Fibroblast of peridontal ligament (primary cell): Measurements from ENCODE around the gene GOLGA8J.
"Not testable (repeated sequence)": the region's sequence is repeated elsewhere in the genome, so short reads cannot be mapped to it uniquely, and the experiment has no call there.

Source experiments
- DNase-seq: peaks from one replicate; pipeline ENCODE4 v3.0.0-alpha.2; 2010; ENCODE audit errors: extremely low read depth

GOLGA8J gene, protein sequence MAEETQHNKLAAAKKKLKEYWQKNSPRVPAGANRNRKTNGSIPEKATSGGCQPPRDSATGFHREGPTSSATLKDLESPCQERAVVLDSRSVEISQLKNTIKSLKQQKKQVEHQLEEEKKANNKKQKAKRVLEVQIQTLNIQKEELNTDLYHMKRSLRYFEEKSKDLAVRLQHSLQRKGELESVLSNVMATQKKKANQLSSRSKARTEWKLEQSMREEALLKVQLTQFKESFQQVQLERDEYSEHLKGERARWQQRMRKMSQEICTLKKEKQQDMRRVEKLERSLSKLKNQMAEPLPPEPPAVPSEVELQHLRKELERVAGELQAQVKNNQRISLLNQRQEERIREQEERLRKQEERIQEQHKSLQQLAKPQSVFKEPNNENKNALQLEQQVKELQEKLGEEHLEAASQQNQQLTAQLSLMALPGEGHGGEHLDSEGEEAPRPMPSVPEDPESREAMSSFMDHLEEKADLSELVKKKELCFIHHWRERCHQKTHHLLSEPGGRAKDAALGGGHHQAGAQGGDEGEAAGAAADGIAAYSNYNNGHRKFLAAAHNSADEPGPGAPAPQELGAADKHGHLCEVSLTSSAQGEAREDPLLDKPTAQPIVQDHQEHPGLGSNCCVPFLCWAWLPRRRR

GRCh38 chr15:30082655-30083054, at the start of gene GOLGA8J:
Gene GOLGA8J (plus strand): TSS chr15:30082955. CDS start chr15:30083053, 98 bp downstream.
- DNase-seq: not testable (repeated sequence)

- no peak for DNase-seq
Observed at GRCh38 chr15:30033211-30033610, 49.5 kb upstream of the GOLGA8J start.

GRCh38 chr15:30033763-30034162, 49.0 kb upstream of the GOLGA8J start:
- DNase-seq: no peak

GRCh38 chr15:30036036-30036703, 46.6 kb upstream of the GOLGA8J start:
- peak; percentile 10 for DNase-seq

- no peak for DNase-seq
Observed at GRCh38 chr15:30038667-30039523, 43.9 kb upstream of the GOLGA8J start.

DNA sequence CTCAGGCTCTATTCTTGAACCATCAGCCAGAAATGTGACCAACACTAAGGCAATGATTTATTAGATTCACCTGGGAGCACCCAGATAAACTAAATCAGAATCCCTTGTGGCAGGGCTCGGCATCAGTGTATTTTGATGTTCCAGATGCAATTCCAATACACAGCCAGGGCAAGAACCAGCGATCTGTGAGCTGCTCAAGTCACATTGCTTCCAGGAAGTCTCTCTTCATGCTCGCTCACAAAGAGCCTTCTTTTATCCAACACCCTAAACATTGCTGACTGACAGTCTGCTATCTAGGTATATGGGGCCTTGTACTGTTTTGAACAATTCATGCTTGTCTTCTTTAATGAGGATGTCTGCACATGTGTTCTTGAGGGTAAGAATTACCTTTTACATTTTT, 40.9 kb upstream of the GOLGA8J start:
- no peak for DNase-seq

GRCh38 chr15:30042556-30042955, 40.2 kb upstream of the GOLGA8J start:
- no peak for DNase-seq

GRCh38 chr15:30043211-30043655, 39.5 kb upstream of the GOLGA8J start:
- peak; percentile 54 for DNase-seq

- no peak for DNase-seq
Observed at GRCh38 chr15:30044377-30044776, 38.4 kb upstream of the GOLGA8J start.

GRCh38 chr15:30044826-30045225, 37.9 kb upstream of the GOLGA8J start:
- not testable (repeated sequence) for DNase-seq

GRCh38 chr15:30045248-30046041, 37.3 kb upstream of the GOLGA8J start:
- DNase-seq: not testable (repeated sequence)

DNA sequence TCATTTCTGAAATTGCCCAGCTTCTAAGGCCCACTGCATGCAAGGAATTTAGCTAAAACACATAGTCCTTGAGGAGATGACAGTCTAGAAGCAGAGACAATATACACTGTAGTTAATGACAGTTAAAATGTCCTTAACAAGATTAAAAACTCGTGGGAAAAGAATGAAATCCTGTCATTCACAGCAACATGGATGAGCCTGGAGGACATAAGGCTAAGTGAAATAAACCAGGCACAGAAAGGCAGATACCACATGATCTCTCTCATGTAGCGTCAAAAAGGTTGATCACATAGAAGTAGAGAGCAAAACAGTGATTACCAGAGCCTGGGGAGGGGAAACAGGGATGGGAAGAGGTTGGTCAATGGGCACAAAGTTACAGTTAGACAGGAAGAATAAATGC, 36.3 kb upstream of the GOLGA8J start:
- no peak for DNase-seq

- DNase-seq: no peak
Observed at GRCh38 chr15:30055604-30056003, 27.2 kb upstream of the GOLGA8J start.

DNA sequence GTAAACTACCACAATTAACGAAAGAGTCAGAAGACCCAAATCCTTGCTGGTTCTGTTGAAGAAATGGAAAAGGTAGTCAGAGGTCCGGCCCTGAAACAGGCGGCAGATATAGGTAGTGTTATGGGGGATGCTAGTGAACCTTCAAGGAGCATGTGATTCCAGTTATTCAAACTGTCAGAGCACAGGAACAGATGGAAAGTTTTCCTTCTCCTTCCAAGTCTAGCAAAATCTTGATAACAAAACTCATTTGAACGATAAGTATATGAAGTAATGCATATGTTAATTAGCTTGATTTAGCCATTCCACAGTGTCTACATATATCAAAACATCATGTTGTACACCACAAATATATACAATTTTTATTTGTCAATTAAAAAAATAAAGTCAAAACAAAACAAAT, 26.6 kb upstream of the GOLGA8J start:
- DNase-seq: no peak

DNA sequence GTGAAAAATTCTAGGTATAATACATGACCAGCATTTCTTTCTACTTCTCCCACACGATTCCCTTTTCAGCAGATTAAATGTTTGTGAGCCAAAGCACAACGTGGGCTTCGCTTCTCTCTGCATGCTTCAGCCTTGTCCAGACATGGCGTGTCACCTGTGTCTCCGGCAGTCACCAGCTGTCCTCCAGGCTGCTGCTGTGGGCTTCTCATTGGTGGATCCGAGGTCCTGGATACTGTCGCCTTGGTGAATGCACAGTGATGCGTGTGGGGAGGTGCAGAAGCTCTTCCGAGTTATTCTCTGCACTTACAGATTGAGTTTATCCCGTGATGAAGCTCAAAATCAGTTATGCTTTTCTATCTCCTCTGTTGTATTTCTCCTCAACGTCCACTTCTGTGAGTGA, 23.0 kb upstream of the GOLGA8J start:
- DNase-seq: no peak

- no peak for DNase-seq
Observed at GRCh38 chr15:30062881-30063280, 19.9 kb upstream of the GOLGA8J start.

- DNase-seq: no peak
Observed at GRCh38 chr15:30063835-30064546, 18.8 kb upstream of the GOLGA8J start.

GRCh38 chr15:30065025-30065801, 17.5 kb upstream of the GOLGA8J start:
- peak; percentile 49 for DNase-seq

GRCh38 chr15:30068326-30068725, 14.4 kb upstream of the GOLGA8J start:
- DNase-seq: no peak
